Measurements from ENCODE around the gene TPRN. TPM values are rescaled to one million over a fixed set of nuclear protein-coding genes. Genes with fewer than 3 reads are reported as not detected.

The TPRN gene
- total and polyA plus RNA-seq, 2 donors (not counting 3 experiments of a cell fraction or from before 2014, with no cell fraction given) = 4.3 to 12.4 TPM

- no peak overlapping the region for H3K4me2 ChIP-seq (ENCODE audit: insufficient read depth, low read length)
- ChIA-PET POLR2A (no interaction called here), CTCF (interaction anchor here (0.6 to 6.3 kb wide), 8 partner anchors 11 to 196 kb away, joined by 3 to 63 read pairs (median 12); partner anchors contain the start of genes ANAPC2, NPDC1 and SSNA1)
- H3K27me3 ChIP-seq (ENCODE audit: control insufficient read depth in 2 of 2, insufficient read depth in 2 of 2, low read length in 2 of 2) = no peaks in the 10 kb centered on the region
- H2AFZ ChIP-seq (ENCODE audit: low read depth, low read length) = no peak overlapping the region
- TF ChIP-seq EZH2 (IDR thresholded peaks at IDR 0.05; ENCODE audit: borderline replicate concordance, low read depth, low read length, severe bottlenecking) = no peak
- no peak for TF ChIP-seq FOS (IDR thresholded peaks at IDR 0.05; ENCODE audit: borderline replicate concordance, insufficient read depth, low read length)
- no peak for TF ChIP-seq MAX (IDR thresholded peaks at IDR 0.05; ENCODE audit: insufficient read depth, insufficient read length)
- no peak for TF ChIP-seq POLR2A (IDR thresholded peaks at IDR 0.05; ENCODE audit: low read depth, low read length)
- TF ChIP-seq JUN (IDR thresholded peaks at IDR 0.05; ENCODE audit: borderline replicate concordance, insufficient read depth, insufficient read length, low read depth) = no peak
- FAIRE-seq (no peak), DNase-seq (ENCODE audit: low read depth, low spot score) (no peak)
- H3K4me1 ChIP-seq (ENCODE audit: control insufficient read depth, extremely low read depth, insufficient read depth, low read length) = peaks cover 12% of the 10 kb centered on the region
- H3K9me1 ChIP-seq (replicated peaks; ENCODE audit: control insufficient read depth, extremely low read depth, insufficient read depth, low read length) = no peaks in the 10 kb centered on the region
- H3K4me3 ChIP-seq (replicated peaks in 1 of 3; ENCODE audit: insufficient read depth in 1 of 3, low read depth in 1 of 3, low read length in 3 of 3) = no peak overlapping the region
- no peaks in the 10 kb centered on the region for H3K9me3 ChIP-seq (replicated peaks; ENCODE audit: control insufficient read depth, insufficient read depth, low read length)
- H3K27ac ChIP-seq (ENCODE audit: insufficient read depth, low read depth, low read length) = no peak overlapping the region
- no peak overlapping the region for H3K9ac ChIP-seq (replicated peaks; ENCODE audit: extremely low read depth, insufficient read depth, low read length)
- intact Hi-C loops (cut with micrococcal nuclease) = loop anchor here (2.0 kb wide), 1 partner anchor 49 kb away; no protein-coding TSS in a partner anchor
- no TSS peak for BruUV-seq (replicated peaks)
- dilution Hi-C loops (cut with MboI; ENCODE audit: extremely low pct_ligation_motif_present, low sequenced_read_pairs) = no loop called here
- no peaks in the 10 kb centered on the region for H3K79me2 ChIP-seq (ENCODE audit: control insufficient read depth, insufficient read depth, low read length)
- no peaks in the 10 kb centered on the region for H3K36me3 ChIP-seq (ENCODE audit: control insufficient read depth in 2 of 2, extremely low read depth in 1 of 2, insufficient read depth in 2 of 2, low read length in 2 of 2)
- H4K20me1 ChIP-seq (replicated peaks; ENCODE audit: control insufficient read depth, extremely low read depth, insufficient read depth, low read length) = no peaks in the 10 kb centered on the region
Observed at GRCh38 chr9:137225699-137226331, 25.3 kb upstream of the TPRN start.
